Stimulated activated CD4-positive, alpha-beta T cell treated with anti-CD3 and anti-CD28 coated beads, Interleukin-12 subunit alpha, Interleukin-12 subunit beta, amount 100 ng/mL, for 24 hours (primary cell): ENCODE data around the gene APC.
"Not testable (repeated sequence)": the region's sequence is repeated elsewhere in the genome, so short reads cannot be mapped to it uniquely, and the experiment has no call there.

Experiments used
- DNase-seq, 2 experiments: peaks; one replicate each; pipeline ENCODE4 v3.0.0-alpha.2; 2020; ENCODE audit warnings: low read depth in 2 of 2

Gene APC

DNA sequence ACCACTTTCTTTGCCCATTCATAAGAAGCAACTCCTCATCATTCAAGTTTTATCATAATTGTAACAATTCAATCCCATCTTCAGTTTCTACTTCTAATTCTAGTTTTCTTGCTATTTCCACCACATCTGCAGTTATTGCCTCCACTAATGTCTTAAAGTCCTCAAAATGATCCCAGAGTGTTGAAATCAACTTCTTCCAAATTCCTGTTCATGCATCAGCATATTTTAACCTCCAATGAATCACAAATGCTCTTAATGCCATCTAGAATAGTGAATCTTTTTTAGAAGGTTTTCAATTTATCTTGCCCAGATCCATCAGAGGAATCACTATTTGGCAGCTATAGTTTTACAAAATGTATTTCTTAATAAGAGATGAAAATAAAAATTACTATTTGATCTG is 120.2 kb downstream of the APC start:
- DNase-seq, result no peak

DNA sequence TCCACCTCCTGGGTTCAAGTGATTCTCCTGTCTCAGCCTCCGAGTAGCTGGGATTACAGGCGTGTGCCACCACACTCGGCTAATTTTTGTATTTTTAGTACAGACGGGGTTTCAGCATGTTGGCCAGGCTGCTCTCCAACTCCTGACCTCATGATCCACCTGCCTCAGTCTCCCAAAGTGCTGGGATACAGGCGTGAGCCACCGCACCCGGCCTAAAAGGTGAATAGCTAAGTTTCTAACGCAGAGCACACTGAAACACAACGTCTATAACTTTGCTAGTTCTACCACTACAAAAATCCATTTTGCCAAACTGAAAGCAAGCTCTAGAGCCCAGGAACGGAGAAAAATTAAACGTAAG is 122.9 kb downstream of the APC start:
- not testable (repeated sequence) for DNase-seq

DNA sequence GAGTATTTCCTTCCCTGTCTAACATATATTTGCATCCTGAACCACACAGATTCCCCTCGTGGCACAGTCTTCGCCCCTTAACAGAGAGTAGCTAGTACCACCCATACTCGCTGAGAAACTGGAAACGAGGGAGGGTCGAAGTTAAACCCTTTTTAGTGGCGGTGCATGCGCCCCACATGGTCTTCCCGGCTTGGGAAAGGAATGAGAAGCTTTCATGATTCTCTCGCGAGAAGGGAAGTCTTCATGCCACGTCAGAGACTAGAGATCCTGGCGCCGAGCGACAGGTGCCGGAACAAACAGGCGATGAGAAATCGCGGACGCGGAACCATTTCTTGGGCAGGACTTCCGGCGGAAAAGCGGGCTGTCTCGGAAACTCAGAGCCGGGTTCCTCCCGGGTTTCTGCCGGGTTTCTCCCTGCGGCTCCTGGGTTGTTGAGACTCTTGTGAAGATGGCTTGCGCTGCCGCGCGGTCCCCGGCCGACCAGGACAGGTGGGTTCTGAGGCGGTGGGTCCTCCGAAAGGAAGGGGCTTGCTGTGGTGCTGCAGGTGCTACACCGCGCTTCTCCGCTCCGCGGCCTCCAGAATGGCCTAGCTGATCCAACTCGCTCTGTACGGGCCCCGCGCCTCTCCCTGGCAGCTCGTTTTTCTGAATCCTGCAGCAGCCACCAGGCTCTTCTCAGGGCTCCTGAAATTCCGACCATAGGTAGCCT is 123.4 kb downstream of the APC start, which contains the start of gene SRP19:
Gene SRP19, plus strand, starts transcription at position 359 of the 709 bp plus-strand sequence. Its CDS starts 90 bp downstream, at position 449.
- peak; percentile 86 to 88 for DNase-seq

DNA sequence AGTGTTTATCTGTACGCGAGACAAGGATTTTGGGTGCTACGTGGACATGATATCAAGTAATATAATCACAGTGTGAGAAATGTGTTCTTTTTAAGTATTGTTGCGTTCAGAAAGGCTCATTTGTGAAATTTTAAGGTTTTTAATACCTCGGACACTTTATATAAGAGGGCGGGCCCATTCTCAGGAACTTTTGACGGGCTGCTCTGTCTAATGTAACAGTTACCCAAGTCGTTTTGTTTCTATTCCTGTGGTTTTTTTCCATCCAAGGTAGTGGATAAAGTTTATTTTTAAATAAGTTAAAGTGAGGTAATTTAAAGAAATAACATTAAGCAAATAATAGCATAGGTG is 123.9 kb downstream of the APC start:
- no peak for DNase-seq

DNA sequence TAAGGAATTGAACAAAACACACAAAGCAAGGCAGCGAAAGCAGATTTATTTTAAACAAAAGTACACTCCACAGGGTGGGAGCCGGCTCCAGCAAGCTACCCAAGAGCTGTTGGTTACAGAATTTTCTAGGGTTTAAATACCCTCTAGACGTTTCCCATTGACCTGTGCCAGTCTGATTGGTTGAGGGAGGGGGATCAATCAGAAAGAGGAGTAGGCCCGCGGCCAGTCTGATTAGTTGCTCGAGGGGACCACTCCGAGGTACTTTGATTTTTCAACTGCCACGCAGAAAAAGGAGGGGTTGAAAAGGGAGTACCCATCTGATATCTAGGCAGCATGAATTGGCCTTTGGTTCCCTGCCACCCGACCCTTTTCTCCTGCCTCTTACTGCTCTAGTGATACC is 124.4 kb downstream of the APC start:
- no peak for DNase-seq

DNA sequence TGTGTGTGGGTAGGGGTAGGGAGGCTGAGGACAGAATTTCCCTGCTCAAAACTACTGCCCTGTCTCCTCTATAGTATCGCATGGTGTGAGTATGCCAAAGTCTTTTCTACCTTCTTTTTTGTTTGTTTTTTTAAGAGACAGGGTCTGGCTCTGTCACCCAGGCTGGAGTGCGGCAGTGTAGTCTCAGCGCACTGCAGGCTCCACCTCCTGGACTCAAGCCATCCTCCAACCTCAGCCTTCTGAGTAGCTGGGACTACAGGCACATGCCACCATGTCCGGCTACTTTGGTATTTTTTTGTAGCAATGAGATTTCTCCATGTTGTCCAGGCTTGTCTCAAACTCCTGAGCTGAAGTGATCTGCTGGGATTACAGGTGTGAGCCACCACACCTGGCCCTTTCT is 125.9 kb downstream of the APC start:
- no peak for DNase-seq

DNA sequence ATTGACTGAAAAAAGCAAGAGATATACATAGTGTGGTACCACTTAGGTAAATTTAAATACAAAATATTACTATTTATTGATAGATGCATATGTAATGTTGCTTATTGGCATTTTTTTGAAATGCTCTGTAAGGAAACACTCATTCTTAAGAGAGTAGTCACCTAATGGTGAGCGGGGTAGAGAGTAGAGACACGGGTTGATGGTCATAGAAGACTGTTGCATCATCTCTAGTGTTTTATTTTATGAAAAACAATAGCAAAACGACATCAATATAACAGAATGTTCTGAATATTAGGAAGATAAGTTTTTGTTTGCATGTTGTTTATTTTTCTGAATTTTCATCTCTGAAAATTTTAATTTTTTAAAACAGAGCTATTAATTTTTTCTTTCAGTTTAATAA is 127.4 kb downstream of the APC start:
- DNase-seq, result no peak

DNA sequence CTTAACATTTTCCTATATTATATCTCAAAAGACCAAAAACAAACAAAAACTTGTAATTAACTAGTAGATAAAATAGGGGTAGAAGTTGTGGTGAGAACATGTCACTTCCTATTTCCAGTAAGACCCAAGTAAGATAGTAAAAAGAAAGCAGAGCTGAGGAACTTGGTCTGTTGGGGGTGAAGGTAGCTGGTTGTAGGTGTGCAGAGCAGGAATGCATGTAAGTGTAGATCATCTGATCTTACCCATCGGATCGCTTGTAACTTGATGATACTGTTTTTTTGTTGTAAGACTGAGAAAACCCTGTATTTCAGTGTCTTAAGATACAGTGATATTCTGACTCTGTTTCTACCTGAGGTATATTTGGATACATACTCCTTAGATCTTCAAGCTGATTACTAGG is 129.1 kb downstream of the APC start:
- no peak for DNase-seq

DNA sequence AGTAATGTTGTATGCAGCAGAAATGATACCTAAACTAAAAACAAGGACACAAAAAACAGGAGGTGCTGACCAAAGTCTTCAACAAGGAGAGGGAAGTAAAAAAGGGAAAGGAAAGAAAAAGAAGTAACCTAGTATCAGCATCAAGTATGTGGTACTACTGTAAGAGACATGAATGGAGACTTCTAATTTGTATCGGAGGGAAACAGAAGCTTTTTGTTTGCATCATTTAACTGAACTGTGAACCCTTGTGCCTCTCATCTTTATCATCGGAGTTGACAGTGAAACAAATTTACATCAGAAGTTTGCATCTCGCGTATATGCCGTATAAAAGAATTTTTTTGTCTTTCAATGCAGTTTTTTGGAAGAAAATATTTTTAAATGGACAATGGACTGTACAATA is 129.7 kb downstream of the APC start:
- DNase-seq, result no peak

DNA sequence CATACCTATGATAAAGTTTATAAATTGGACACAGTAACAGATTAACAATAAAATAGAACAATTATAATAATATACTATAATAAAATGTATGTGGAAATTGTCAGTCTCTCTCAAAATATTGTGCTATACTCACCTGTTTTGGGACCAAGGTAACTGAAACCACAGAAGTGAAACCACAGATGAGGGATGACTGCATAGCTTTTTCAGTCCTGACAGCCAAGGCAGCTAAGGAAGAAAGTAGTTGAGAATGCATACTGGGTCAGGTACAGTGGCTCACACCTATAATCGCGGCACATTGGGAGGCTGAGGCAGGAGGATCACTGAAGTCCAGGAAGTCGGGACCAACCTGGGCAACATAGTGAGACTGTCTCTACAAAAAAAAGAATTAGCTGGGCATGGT is 132.3 kb downstream of the APC start:
- DNase-seq, result no peak

DNA sequence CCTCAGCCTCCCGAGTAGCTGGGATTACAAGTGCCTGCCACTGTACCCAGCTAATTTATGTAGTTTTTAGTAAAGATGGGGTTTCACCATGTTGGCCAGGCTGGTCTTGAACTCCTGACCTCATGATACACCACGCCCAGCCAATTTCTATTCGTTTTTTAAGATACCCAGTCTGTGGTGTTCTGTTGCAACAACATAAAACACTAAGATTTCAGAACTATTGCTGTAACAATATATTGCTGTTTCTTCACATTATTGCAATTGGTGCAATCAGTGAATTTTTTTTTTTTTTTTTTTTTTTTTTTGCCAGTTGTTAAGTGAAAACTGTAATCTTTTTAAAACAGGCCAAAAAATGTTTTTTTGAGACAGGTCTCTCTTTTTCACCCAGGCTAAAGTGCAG is 133.3 kb downstream of the APC start:
- no peak for DNase-seq

DNA sequence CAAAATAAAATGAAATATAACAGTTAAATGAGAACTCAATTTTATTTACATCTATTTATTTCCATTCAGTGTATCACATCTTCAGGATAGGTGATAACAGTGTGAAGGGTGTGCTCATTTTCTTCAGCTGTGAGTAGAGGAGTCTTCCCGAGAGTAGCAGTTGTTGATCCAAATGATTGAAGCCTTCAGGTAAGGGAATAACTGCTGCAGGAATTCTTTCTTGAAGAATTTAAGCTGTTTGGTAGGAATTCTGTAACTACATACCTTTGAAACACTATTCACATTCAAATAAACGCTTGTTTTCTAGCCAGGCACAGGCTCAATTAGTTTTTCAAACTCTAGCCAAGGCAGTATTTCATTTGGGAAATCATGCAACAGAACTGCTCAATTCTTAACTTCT is 138.7 kb downstream of the APC start:
- DNase-seq, result no peak

DNA sequence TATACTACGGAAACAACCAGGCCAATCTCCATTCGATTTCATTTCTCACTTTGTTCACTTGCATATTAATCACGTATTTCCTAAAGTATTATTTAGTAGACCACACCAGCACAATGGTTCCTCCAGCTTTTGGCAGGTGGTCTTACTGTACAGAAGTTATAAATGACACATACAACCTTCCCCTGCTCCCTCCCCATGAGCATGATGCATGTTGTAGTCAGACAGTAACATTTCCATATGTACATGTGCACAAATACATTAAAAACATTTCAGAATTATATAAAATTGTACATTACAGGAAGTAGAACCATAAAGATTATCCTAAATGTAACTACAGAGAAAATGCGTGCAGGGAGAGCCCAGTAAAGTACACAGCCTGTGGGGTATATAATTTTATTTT is 140.4 kb downstream of the APC start:
- no peak for DNase-seq

DNA sequence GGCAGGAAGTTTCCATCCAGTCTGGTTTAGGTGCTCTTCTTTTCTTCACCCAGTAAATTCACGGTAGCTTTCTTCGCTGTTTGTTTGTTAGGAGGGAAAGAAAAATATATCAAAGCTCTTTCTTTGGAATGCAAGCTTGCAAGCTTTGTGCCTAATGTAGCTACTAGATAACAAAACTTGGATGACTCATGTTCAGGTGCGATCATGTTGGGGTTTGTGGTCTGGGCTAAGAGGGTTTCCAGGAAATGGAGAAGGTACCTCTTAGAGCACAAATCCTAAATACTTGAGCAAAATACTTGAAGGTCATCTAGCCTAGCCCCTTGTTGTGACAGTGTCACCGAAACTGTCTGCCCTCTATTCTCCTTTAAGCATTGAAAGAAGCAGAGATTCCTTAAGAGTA is 141.1 kb downstream of the APC start:
- DNase-seq, result peak; percentile 10 to 12

DNA sequence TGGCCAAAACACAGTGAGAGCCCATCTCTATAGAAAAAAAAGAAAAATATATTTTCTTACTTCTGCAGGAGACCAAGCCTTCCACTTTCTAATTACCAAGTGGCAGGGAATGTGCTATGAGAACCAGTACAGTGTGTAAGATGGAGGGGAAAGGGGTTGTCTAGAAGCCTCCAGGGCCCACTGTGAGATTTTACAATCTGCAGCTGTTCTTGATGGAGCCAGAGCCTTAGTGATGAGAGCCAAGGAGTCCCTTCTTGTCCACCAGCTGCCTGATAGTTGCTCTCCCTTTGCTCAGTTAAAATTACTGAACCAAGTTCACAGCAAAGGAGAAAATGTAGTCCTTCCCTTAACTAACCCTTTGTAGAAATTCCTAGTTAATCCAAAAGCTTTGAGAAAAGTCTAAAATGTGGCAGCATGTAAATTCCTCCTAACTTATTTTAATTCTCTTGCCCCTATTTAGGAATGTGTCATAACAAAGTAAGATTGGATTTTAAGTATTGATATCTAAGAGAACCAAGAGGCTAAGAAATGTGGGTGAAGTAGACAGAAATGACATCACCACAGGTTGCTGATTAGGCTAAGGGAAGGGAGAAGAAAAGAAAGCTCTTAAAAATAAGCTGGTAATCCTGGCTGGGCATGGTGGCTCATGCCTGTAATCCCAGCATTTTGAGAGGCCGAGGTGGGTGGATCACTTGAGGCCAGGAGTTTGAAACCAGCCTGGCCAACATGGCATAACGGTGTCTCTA is 142.7 kb downstream of the APC start:
- DNase-seq, result no peak

DNA sequence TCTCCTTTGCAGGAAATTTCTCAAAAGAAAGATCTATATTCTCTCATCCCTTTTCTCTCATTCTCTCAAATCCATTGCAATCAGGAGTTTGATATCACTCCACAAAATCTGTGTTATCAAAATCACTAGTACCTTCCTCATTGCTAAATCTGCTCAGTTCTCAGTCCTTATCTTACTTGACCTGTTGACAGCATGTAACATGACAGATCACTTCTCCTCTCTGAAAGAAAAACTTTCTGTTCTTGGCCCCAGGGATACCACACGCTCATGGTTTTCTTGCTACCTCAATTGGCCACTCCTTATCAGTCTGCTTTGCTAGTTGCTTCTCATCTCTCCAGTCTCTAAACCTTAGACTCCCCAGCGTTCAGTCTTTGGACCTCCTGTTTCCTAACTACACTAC is 145.5 kb downstream of the APC start:
- no peak for DNase-seq

DNA sequence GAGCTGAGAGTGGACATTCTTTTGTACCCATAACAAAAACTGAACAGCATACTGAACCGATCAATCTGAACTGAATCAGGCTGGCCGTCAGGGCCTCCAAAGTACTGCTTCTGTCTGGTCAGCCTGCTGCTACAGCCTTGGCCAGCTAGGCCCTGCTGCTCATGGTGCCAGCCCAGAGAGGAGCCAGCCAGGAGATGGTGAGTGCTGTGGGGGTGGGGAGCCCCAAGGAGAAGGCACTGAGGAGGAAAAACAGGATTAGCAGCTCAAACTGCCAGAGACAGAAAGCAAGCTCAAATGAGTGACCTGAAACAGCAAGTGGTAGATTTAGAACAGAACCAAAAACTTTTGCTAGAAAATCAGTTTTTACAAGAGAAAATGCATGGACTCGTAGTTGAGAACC is 147.3 kb downstream of the APC start:
- DNase-seq, result no peak

DNA sequence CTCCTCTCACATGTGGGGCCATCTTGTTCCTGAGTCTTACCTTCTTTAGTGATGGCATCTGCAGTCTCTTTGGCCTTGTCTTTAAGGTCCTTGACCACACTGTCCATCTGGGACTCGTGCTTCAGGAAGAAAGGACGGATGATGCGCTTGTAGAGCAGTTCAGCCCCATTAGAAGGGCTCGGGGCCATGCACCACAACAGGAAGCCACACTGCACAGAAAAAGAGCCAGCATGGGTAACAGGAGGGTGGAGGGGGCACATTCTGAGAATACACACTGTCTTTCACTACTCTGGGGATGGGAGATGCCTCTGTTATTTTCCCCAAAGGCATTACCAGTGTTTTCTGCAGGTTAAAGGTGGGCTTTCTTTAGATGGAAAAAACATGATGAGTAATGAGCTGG is 149.3 kb downstream of the APC start:
- no peak for DNase-seq

DNA sequence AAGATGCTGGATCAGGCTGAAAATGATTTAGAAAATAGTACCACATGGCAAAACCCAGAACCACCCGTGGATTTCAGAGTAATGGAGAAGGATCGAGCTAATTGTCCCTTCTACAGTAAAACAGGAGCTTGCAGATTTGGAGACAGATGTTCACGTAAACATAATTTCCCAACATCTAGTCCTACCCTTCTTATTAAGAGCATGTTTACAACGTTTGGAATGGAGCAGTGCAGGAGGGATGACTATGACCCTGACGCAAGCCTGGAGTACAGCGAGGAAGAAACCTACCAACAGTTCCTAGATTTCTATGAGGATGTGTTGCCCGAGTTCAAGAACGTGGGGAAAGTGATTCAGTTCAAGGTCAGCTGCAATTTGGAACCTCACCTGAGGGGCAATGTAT is 154.4 kb downstream of the APC start:
- not testable (repeated sequence) for DNase-seq

DNA sequence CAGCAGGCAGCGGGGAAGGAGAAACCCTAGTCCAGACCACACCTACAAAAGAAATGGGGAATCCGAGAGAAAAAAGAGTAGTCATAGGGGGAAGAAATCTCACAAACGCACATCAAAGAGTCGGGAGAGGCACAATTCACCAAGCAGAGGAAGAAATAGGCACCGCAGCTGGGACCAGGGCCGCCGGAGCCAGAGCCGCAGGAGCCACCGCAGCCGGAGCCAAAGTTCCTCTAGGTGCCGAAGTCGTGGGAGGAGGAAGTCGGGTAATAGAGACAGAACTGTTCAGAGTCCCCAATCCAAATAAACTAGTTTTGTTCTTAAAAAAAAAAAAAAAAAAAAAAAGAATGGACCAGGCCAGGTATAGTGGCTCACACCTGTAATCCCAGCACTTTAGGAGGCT is 155.1 kb downstream of the APC start:
- no peak for DNase-seq

DNA sequence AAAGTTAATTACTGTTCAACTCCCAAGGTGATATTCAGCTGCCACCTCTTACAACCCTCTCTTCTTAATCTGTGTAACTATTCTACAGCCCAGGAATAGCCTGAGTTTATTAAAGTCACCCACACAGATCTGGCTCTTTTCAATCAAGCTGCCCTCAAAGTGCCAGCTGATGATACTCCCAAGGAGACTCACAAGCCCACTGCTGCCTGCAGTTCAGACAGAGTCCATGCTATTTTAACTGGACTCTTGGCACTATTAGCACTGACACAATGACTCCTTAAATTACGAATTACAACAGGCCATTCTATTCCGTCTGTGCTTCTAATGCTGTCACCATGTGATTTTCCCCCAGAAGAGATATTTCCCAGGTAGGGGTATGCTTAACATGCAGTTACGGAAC is 158.0 kb downstream of the APC start:
- no peak for DNase-seq
